GM19043 (cell line): ENCODE data around the gene ATAD3C.
A peak's percentile ranks its signal among the peaks of the same experiment; 100 is the strongest.
"Not testable (repeated sequence)": the region's sequence is repeated elsewhere in the genome, so short reads cannot be mapped to it uniquely, and the experiment has no call there.

Experiments
- ATAC-seq: cut with Tn5 transposase; IDR thresholded peaks from one replicate; pipeline ENCODE4 v1.9.1; 2021; ENCODE audit warnings: low read depth; ENCODE audit not compliant: unreplicated experiment

ATAD3C gene

GRCh38 chr1:1468196-1468985 lies 18.9 kb downstream of the ATAD3C start:
- ATAC-seq = not testable (repeated sequence)

GRCh38 chr1:1470626-1471388 lies 21.3 kb downstream of the ATAD3C start:
- ATAC-seq = no peak

GRCh38 chr1:1471389-1472052 lies 22.0 kb downstream of the ATAD3C start, which contains the start of gene ATAD3B:
Gene ATAD3B, plus strand, starts transcription at chr1:1471765. Its CDS starts 120 bp downstream, at chr1:1471885.
- ATAC-seq = peak; percentile 96

- ATAC-seq = not testable (repeated sequence)
These were observed 22.8 kb downstream of the ATAD3C start for GRCh38 chr1:1472053-1472876.

- ATAC-seq = not testable (repeated sequence)
These were observed 26.5 kb downstream of the ATAD3C start for GRCh38 chr1:1476011-1476410.

GRCh38 chr1:1477206-1477605 lies 27.7 kb downstream of the ATAD3C start:
- no peak for ATAC-seq

- no peak for ATAC-seq
These were observed 30.3 kb downstream of the ATAD3C start for GRCh38 chr1:1479547-1480487.

GRCh38 chr1:1480488-1480867 lies 31.0 kb downstream of the ATAD3C start:
- not testable (repeated sequence) for ATAC-seq

- not testable (repeated sequence) for ATAC-seq
These were observed 32.3 kb downstream of the ATAD3C start for GRCh38 chr1:1481811-1482210.

- ATAC-seq = no peak
These were observed 33.4 kb downstream of the ATAD3C start for GRCh38 chr1:1482856-1483255.

GRCh38 chr1:1483714-1484113 lies 34.2 kb downstream of the ATAD3C start:
- no peak for ATAC-seq

GRCh38 chr1:1484976-1485750 lies 35.7 kb downstream of the ATAD3C start:
- ATAC-seq = not testable (repeated sequence)

- not testable (repeated sequence) for ATAC-seq
These were observed 36.3 kb downstream of the ATAD3C start for GRCh38 chr1:1485755-1486317.

- ATAC-seq = no peak
These were observed 38.2 kb downstream of the ATAD3C start for GRCh38 chr1:1487701-1488100.

- no peak for ATAC-seq
These were observed 39.7 kb downstream of the ATAD3C start for GRCh38 chr1:1489231-1489630.

- ATAC-seq = no peak
These were observed 40.4 kb downstream of the ATAD3C start for GRCh38 chr1:1489861-1490260.

GRCh38 chr1:1490633-1491230 lies 41.2 kb downstream of the ATAD3C start:
- no peak for ATAC-seq

GRCh38 chr1:1491601-1492000 lies 42.1 kb downstream of the ATAD3C start:
- no peak for ATAC-seq
